ENCODE data around the gene NTNG2.

DNA sequence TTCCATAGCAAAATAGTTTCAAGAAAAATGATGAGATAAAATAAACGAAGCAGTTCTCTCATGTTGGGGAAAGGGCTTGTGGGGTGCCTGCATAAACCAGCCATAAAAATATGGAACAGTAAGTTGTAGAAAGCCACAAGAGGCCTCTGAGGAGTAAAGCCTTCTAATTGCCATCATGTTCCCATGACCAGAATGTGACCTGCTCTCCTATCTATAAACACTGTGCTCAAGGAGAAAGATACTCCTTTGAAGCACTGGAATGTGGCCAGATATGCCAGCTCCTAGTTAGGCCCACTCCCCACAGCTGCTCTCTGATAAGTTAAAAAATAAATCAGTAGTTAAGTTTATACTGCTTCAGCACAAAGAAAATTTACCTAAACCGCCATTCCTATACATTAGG, 127.1 kb downstream of the NTNG2 start:
- TF ChIP-seq, protein P1, sequence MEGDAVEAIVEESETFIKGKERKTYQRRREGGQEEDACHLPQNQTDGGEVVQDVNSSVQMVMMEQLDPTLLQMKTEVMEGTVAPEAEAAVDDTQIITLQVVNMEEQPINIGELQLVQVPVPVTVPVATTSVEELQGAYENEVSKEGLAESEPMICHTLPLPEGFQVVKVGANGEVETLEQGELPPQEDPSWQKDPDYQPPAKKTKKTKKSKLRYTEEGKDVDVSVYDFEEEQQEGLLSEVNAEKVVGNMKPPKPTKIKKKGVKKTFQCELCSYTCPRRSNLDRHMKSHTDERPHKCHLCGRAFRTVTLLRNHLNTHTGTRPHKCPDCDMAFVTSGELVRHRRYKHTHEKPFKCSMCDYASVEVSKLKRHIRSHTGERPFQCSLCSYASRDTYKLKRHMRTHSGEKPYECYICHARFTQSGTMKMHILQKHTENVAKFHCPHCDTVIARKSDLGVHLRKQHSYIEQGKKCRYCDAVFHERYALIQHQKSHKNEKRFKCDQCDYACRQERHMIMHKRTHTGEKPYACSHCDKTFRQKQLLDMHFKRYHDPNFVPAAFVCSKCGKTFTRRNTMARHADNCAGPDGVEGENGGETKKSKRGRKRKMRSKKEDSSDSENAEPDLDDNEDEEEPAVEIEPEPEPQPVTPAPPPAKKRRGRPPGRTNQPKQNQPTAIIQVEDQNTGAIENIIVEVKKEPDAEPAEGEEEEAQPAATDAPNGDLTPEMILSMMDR (IDR thresholded peaks at IDR 0.05), result no peak
- TF ChIP-seq POLR2A (IDR thresholded peaks at IDR 0.05), result no peak
- no peak for TF ChIP-seq POLR2AphosphoS5 (IDR thresholded peaks at IDR 0.05)
- no peak for TF ChIP-seq EP300 (IDR thresholded peaks at IDR 0.05; ENCODE audit: low read depth)

All from transverse colon (tissue), 4 donors.